ENCODE results near the gene SPNS2. TPM values are rescaled to one million over a fixed set of nuclear protein-coding genes. Genes with fewer than 3 reads are reported as not detected.
A peak's percentile ranks its signal among the peaks of the same experiment; 100 is the strongest.

Gene SPNS2
- total RNA-seq, 2 donors from 2014 or later, result 13.7 to 17.4 TPM

- H3K9ac ChIP-seq (ENCODE audit: low read depth in 2 of 2, low read length in 2 of 2), result peak overlapping the region; percentile 55 to 85
- DNase-seq, result peak; percentile 60
- H3K9me3 ChIP-seq, result no peaks in the 10 kb centered on the region
Measured at GRCh38 chr17:4482338-4483011, 16.2 kb upstream of the SPNS2 start.

GRCh38 chr17:4483012-4483840, 15.5 kb upstream of the SPNS2 start:
- Histone ChIP-seq H3K9ac (ENCODE audit: low read depth in 2 of 2, low read length in 2 of 2) (peak overlapping the region; percentile 55 to 85), H3K36me3 (no peaks in the 10 kb centered on the region), H3K4me1 (peaks cover 21% of the 10 kb centered on the region), H3K4me3 (peak overlapping the region; percentile 19), H3K27me3 (no peaks in the 10 kb centered on the region), H3K27ac (peak overlapping the region; percentile 93), H3K9me3 (no peaks in the 10 kb centered on the region)
- intact Hi-C loops (cut with DNase I), result no loop called here
- peak; percentile 82 for DNase-seq
- TF ChIP-seq CTCF (IDR thresholded peaks at IDR 0.05), result no peak

More at GRCh38 chr17:4482338-4483011, 16.2 kb upstream of the SPNS2 start:
- TF ChIP-seq CTCF (IDR thresholded peaks at IDR 0.05), result no peak
- Histone ChIP-seq H3K36me3 (no peaks in the 10 kb centered on the region), H3K27ac (peak overlapping the region; percentile 93), H3K27me3 (no peaks in the 10 kb centered on the region), H3K4me3 (peak overlapping the region; percentile 19), H3K4me1 (peaks cover 24% of the 10 kb centered on the region)
- intact Hi-C loops (cut with DNase I), result no loop called here

GRCh38 chr17:4485676-4486646, 12.7 kb upstream of the SPNS2 start:
- TF ChIP-seq CTCF (IDR thresholded peaks at IDR 0.05), result no peak
- Histone ChIP-seq H3K27me3 (no peaks in the 10 kb centered on the region), H3K27ac (no peak overlapping the region), H3K36me3 (no peaks in the 10 kb centered on the region), H3K4me1 (peaks cover 7% of the 10 kb centered on the region), H3K4me3 (no peak overlapping the region), H3K9me3 (no peaks in the 10 kb centered on the region), H3K9ac (ENCODE audit: low read depth in 2 of 2, low read length in 2 of 2) (no peak overlapping the region)
- intact Hi-C loops (cut with DNase I), result no loop called here
- DNase-seq, result no peak

- intact Hi-C loops (cut with DNase I), result no loop called here
- H3K4me3 ChIP-seq, result no peak overlapping the region
- H3K4me1 ChIP-seq, result peaks cover 4% of the 10 kb centered on the region
- no peaks in the 10 kb centered on the region for H3K27me3 ChIP-seq
- DNase-seq, result no peak
- H3K9me3 ChIP-seq, result no peaks in the 10 kb centered on the region
- H3K9ac ChIP-seq (ENCODE audit: low read depth in 2 of 2, low read length in 2 of 2), result no peak overlapping the region
- H3K27ac ChIP-seq, result no peak overlapping the region
- no peaks in the 10 kb centered on the region for H3K36me3 ChIP-seq
- TF ChIP-seq CTCF (IDR thresholded peaks at IDR 0.05), result no peak
Measured at GRCh38 chr17:4487296-4487695, 11.4 kb upstream of the SPNS2 start.

Measured in colonic mucosa (tissue), 4 donors.